Naive B cell (primary cell): Measurements from ENCODE around the gene RRAD. TPM values are rescaled to one million over a fixed set of nuclear protein-coding genes. Genes with fewer than 3 reads are reported as not detected.
A peak's percentile ranks its signal among the peaks of the same experiment; 100 is the strongest.

Source experiments
- ATAC-seq, 2 donors: fragments of 150-1000 bp; cut with Tn5 transposase; 2 replicates each; pipeline ENCODE4 v1.10.0; 2021; ENCODE audit warnings: low read depth in 2 of 2, mild to moderate bottlenecking in 2 of 2, moderate library complexity in 2 of 2
- DNase-seq: peaks from one replicate; pipeline ENCODE4 v3.0.0; 2022
- H3K27ac Mint-ChIP-seq, 6 donors: one replicate each; pipeline ENCODE4 v1.8.0; 2020 to 2022; ENCODE audit warnings: mild to moderate bottlenecking in 6 of 6, mixed read lengths in 6 of 6, moderate library complexity in 5 of 6, inconsistent platforms in 2 of 6
- H3K27me3 Mint-ChIP-seq, 3 donors: one replicate each; pipeline ENCODE4 v1.8.0; 2021 to 2022; ENCODE audit warnings: mixed read lengths in 3 of 3, mild to moderate bottlenecking in 1 of 3
- H3K36me3 Mint-ChIP-seq, 2 donors: one replicate each; pipeline ENCODE4 v1.8.0; 2020 to 2022; ENCODE audit warnings: mixed read lengths in 2 of 2, inconsistent platforms in 1 of 2, mild to moderate bottlenecking in 1 of 2
- H3K4me1 Mint-ChIP-seq, 3 donors: one replicate each; pipeline ENCODE4 v1.8.0; 2020 to 2022; ENCODE audit warnings: mixed read lengths in 3 of 3, inconsistent platforms in 1 of 3, mild to moderate bottlenecking in 1 of 3, moderate library complexity in 1 of 3
- H3K4me3 Mint-ChIP-seq, 8 donors: one replicate each; pipeline ENCODE4 v1.8.0; 2020 to 2022; ENCODE audit warnings: mild to moderate bottlenecking in 8 of 8, mixed read lengths in 8 of 8, moderate library complexity in 8 of 8, inconsistent platforms in 2 of 8
- H3K9me3 Mint-ChIP-seq, 7 donors: one replicate each; pipeline ENCODE4 v1.8.0; 2020 to 2022; ENCODE audit warnings: mixed read lengths in 7 of 7, mild to moderate bottlenecking in 5 of 7, inconsistent platforms in 2 of 7, moderate library complexity in 1 of 7
- polyA plus RNA-seq, 6 donors: library from polyadenylated mRNA; unstranded; fragments of 300-500 nt; fragmentation: Illumina TruSeq; gene quantifications; one replicate each; pipeline ENCODE4 v1.2.3, GENCODE V29; 2021; ENCODE audit warnings: low read depth in 6 of 6

The RRAD gene
- polyA plus RNA-seq, 6 donors from 2014 or later = 0.43 TPM; not detected in 5

GRCh38 chr16:66881014-66881417 is 44.3 kb downstream of the RRAD start:
- H3K27ac Mint-ChIP-seq = no peak overlapping the region
- peaks cover 12 to 21% (median 18%) of the 10 kb centered on the region in 3 donors for H3K4me1 Mint-ChIP-seq
- H3K9me3 Mint-ChIP-seq = no peaks in the 10 kb centered on the region

GRCh38 chr16:66880288-66881013 is 44.9 kb downstream of the RRAD start, which contains the start of gene PDP2:
Gene PDP2 (plus strand): TSS chr16:66880515. CDS start chr16:66884285, 3,770 bp downstream.
- no peaks in the 10 kb centered on the region for H3K9me3 Mint-ChIP-seq
- H3K36me3 Mint-ChIP-seq = peaks cover 0 to 1% of the 10 kb centered on the region in 2 donors
- no peaks in the 10 kb centered on the region for H3K27me3 Mint-ChIP-seq
- ATAC-seq = peak; percentile 98 to 99
- H3K27ac Mint-ChIP-seq = peak within 1 kb of the TSS; percentile 76 to 96 (median 92)
- peaks cover 12 to 21% (median 15%) of the 10 kb centered on the region in 3 donors for H3K4me1 Mint-ChIP-seq
- DNase-seq = peak; percentile 89
- H3K4me3 Mint-ChIP-seq = peak within 1 kb of the TSS; percentile 91 to 99 (median 98)

More at GRCh38 chr16:66881014-66881417, 44.3 kb downstream of the RRAD start:
- ATAC-seq = no peak
- H3K27me3 Mint-ChIP-seq = no peaks in the 10 kb centered on the region
- H3K36me3 Mint-ChIP-seq = peaks cover 0 to 7% of the 10 kb centered on the region in 2 donors
- peak overlapping the region; percentile 75 to 99 (median 96) for H3K4me3 Mint-ChIP-seq
- no peak for DNase-seq

- Mint-ChIP-seq H3K36me3 (no peaks in the 10 kb centered on the region), H3K9me3 (no peaks in the 10 kb centered on the region), H3K27me3 (peaks cover 0 to under 1% (median 0%) of the 10 kb centered on the region in 3 donors), H3K27ac (peak overlapping the region in 1 of 6 donors; percentile 57), H3K4me1 (peaks cover 20 to 31% (median 22%) of the 10 kb centered on the region in 3 donors), H3K4me3 (peak overlapping the region in 3 of 8 donors; percentile 42 to 79 (median 51))
- DNase-seq (no peak), ATAC-seq (no peak)
These were observed 47.3 kb downstream of the RRAD start for GRCh38 chr16:66878067-66878466.

- Mint-ChIP-seq H3K9me3 (no peaks in the 10 kb centered on the region), H3K4me1 (peaks cover 12 to 20% (median 16%) of the 10 kb centered on the region in 3 donors), H3K36me3 (no peaks in the 10 kb centered on the region), H3K27ac (peak overlapping the region in 2 of 6 donors; percentile 36 to 81), H3K4me3 (peak overlapping the region in 3 of 8 donors; percentile 43 to 62 (median 52)), H3K27me3 (peaks cover 0 to 3% (median 0%) of the 10 kb centered on the region in 3 donors)
- ATAC-seq = no peak
- no peak for DNase-seq
These were observed 51.1 kb downstream of the RRAD start for GRCh38 chr16:66874079-66874775.

GRCh38 chr16:66873685-66874055 is 51.7 kb downstream of the RRAD start:
- peaks cover 12 to 20% (median 16%) of the 10 kb centered on the region in 3 donors for H3K4me1 Mint-ChIP-seq
- no peaks in the 10 kb centered on the region for H3K36me3 Mint-ChIP-seq
- H3K27ac Mint-ChIP-seq = peak overlapping the region in 1 of 6 donors; percentile 41
- ATAC-seq = no peak
- H3K9me3 Mint-ChIP-seq = no peaks in the 10 kb centered on the region
- no peak for DNase-seq
- H3K27me3 Mint-ChIP-seq = peaks cover 0 to 3% (median 0%) of the 10 kb centered on the region in 3 donors
- peak overlapping the region in 2 of 8 donors; percentile 62 to 65 for H3K4me3 Mint-ChIP-seq

GRCh38 chr16:66872943-66873684 is 52.2 kb downstream of the RRAD start:
- peaks cover 12 to 16% (median 16%) of the 10 kb centered on the region in 3 donors for H3K4me1 Mint-ChIP-seq
- ATAC-seq (peak; percentile 91 to 92), DNase-seq (peak; percentile 80)
- peak overlapping the region; percentile 65 to 90 (median 81) for H3K4me3 Mint-ChIP-seq
- H3K27me3 Mint-ChIP-seq = peaks cover 0 to 3% (median under 1%) of the 10 kb centered on the region in 3 donors
- peak overlapping the region in 3 of 6 donors; percentile 22 to 54 (median 41) for H3K27ac Mint-ChIP-seq
- no peaks in the 10 kb centered on the region for H3K36me3 Mint-ChIP-seq
- H3K9me3 Mint-ChIP-seq = no peaks in the 10 kb centered on the region

- no peaks in the 10 kb centered on the region for H3K36me3 Mint-ChIP-seq
- DNase-seq (no peak), ATAC-seq (no peak)
- no peak overlapping the region for H3K27ac Mint-ChIP-seq
- H3K9me3 Mint-ChIP-seq = no peaks in the 10 kb centered on the region
- peaks cover 16 to 21% (median 18%) of the 10 kb centered on the region in 3 donors for H3K4me1 Mint-ChIP-seq
- peak overlapping the region in 7 of 8 donors; percentile 65 to 90 (median 76) for H3K4me3 Mint-ChIP-seq
- H3K27me3 Mint-ChIP-seq = peaks cover 6 to 8% (median 6%) of the 10 kb centered on the region in 3 donors
These were observed 52.8 kb downstream of the RRAD start for GRCh38 chr16:66872559-66872942.

GRCh38 chr16:66871840-66872239 is 53.5 kb downstream of the RRAD start:
- no peaks in the 10 kb centered on the region for H3K36me3 Mint-ChIP-seq
- no peaks in the 10 kb centered on the region for H3K9me3 Mint-ChIP-seq
- peaks cover 6 to 8% (median 8%) of the 10 kb centered on the region in 3 donors for H3K27me3 Mint-ChIP-seq
- ATAC-seq (no peak), DNase-seq (no peak)
- peak overlapping the region in 2 of 8 donors; percentile 18 to 33 for H3K4me3 Mint-ChIP-seq
- H3K27ac Mint-ChIP-seq = peak overlapping the region in 1 of 6 donors; percentile 16
- H3K4me1 Mint-ChIP-seq = peaks cover 17 to 22% (median 18%) of the 10 kb centered on the region in 3 donors

Other genes with a start within 250 kb of the RRAD start
- gene CMTM4, start 228.8 kb downstream of the RRAD start, polyA plus RNA-seq = under 1 TPM in 1 of 6 donors, not detected in 5; 0.20 TPM
- gene DYNC1LI2, start 173.9 kb downstream of the RRAD start, polyA plus RNA-seq = 10 to 100 TPM; 10.5 to 33.8 (median 23.4) TPM
- gene TERB1, start 124.0 kb downstream of the RRAD start, polyA plus RNA-seq = not detected
- 10 to 100 TPM; 46.7 to 87.4 (median 54.6) TPM for gene NAE1, start 94.6 kb downstream of the RRAD start, polyA plus RNA-seq
- gene CA7, start 81.1 kb downstream of the RRAD start, polyA plus RNA-seq = not detected
- gene PDP2, start 45.0 kb downstream of the RRAD start, polyA plus RNA-seq = 1 to 10 TPM; 1.4 to 5.8 (median 1.8) TPM
- gene CDH16, start 6.7 kb downstream of the RRAD start, polyA plus RNA-seq = not detected
- 100 to 1,000 TPM in 3 of 6 donors, 10 to 100 TPM in 3; 69.0 to 114 (median 100) TPM for gene CIAO2B, start 8.9 kb upstream of the RRAD start, polyA plus RNA-seq
- gene CES2, start 10.0 kb upstream of the RRAD start, polyA plus RNA-seq = 10 to 100 TPM; 16.3 to 25.7 (median 21.0) TPM
- under 1 TPM in 1 of 6 donors, not detected in 5; 0.66 TPM for gene CES3, start 35.7 kb upstream of the RRAD start, polyA plus RNA-seq
- 1 to 10 TPM in 4 of 6 donors, under 1 TPM in 2; 0.61 to 5.8 (median 1.4) TPM for gene CES4A, start 63.1 kb upstream of the RRAD start, polyA plus RNA-seq
- gene CBFB, start 103.6 kb upstream of the RRAD start, polyA plus RNA-seq = 10 to 100 TPM; 51.8 to 94.4 (median 70.5) TPM
- 10 to 100 TPM in 2 of 6 donors, 1 to 10 TPM in 3, not detected in 1; 8.8 to 13.2 (median 10.0) TPM for gene PHAF1, start 184.4 kb upstream of the RRAD start, polyA plus RNA-seq
- under 1 TPM in 4 of 6 donors, not detected in 2; 0.09 to 0.73 (median 0.36) TPM for gene B3GNT9, start 225.5 kb upstream of the RRAD start, polyA plus RNA-seq
- 10 to 100 TPM; 46.2 to 62.9 (median 54.4) TPM for gene TRADD, start 234.4 kb upstream of the RRAD start, polyA plus RNA-seq
- 1 to 10 TPM in 5 of 6 donors, not detected in 1; 1.0 to 2.0 (median 1.5) TPM for gene FBXL8, start 234.4 kb upstream of the RRAD start, polyA plus RNA-seq
- not detected for gene HSF4, start 239.2 kb upstream of the RRAD start, polyA plus RNA-seq
- under 1 TPM in 1 of 6 donors, not detected in 5; 0.27 TPM for gene NOL3, start 245.0 kb upstream of the RRAD start, polyA plus RNA-seq